Activated CD4-positive, alpha-beta T cell treated with anti-CD3 and anti-CD28 coated beads, Interleukin-10, Interleukin-2, amounts not matched to agents 100 ng/mL and 50 ng/mL, durations not matched to agents 16 hours and 8 hours (primary cell): Measurements from ENCODE around the gene TMEM221.

Source experiments
- DNase-seq: peaks from one replicate; pipeline ENCODE4 v3.0.0-alpha.2; 2020

Gene TMEM221

DNA sequence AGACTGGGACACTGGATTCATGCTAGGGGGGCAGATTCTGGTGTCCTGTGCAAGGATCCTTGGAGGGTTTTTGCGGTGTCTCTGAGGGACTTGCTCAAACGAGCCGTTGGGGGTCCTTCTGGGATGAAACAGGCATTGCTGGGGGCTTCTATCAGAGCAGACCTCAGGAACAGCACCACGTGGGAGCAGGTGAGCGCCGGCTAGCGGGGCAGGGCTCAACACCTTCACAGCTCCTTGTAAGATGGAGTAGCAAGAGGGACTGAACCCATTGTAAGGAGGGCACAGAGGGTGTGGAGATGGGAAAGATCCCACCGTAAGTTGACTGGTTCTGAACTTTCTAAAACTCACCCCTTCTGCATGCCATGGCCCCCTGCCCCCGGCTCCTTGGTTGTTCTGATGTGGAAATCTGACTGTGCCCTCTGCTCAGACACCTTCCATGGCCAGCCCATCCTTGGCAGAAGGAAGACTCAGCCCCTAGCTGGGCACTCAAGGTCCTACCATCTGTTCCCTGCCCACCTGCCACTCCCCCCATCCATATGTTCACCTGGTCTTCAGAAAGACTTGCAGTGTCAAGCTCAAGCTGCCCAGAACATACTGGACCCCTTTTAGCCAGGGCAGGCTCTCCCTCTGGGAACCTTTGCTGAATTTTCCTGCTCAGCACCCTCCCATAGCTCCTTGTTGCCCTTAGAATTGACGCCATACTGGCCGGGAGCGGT, 23.1 kb upstream of the TMEM221 start:
- DNase-seq, result no peak

DNA sequence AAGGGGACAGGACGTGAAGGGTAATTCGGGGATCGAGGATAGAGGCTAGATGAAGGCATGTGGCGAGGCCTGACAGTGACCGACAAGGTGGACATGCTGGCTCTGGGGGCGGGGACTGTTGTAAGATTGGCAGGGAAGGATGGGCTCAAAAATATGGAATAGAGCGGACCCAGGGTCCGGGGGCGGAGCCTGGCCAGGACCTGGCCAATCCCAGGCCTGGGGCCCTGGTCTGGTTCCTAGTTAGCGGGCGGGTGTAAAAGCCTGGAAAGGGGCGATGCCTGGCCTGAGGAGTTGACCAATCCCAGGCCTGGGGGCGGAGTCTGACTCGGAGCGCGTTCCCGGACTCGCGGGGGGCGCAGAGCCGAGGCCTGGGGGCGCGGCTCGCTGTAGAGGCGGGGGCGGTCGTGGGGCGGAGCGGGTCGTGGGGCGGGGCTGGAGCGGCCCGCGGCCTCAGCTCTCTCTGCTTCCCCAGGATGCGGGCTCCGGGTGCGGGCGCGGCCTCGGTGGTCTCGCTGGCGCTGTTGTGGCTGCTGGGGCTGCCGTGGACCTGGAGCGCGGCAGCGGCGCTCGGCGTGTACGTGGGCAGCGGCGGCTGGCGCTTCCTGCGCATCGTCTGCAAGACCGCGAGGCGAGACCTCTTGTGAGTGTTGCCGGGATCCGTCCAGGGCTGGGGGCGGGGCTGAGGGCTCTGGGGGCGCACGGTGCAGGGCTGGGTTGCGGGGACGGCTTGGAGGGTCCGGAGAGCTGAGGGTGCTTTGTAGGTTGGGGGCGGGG, 21.8 kb upstream of the TMEM221 start, which contains the start of gene SLC27A1:
TSS of gene SLC27A1 (plus strand) at position 457 of the 774 bp plus-strand sequence. CDS start at position 474, 17 bp downstream.
- peak; percentile 91 for DNase-seq

DNA sequence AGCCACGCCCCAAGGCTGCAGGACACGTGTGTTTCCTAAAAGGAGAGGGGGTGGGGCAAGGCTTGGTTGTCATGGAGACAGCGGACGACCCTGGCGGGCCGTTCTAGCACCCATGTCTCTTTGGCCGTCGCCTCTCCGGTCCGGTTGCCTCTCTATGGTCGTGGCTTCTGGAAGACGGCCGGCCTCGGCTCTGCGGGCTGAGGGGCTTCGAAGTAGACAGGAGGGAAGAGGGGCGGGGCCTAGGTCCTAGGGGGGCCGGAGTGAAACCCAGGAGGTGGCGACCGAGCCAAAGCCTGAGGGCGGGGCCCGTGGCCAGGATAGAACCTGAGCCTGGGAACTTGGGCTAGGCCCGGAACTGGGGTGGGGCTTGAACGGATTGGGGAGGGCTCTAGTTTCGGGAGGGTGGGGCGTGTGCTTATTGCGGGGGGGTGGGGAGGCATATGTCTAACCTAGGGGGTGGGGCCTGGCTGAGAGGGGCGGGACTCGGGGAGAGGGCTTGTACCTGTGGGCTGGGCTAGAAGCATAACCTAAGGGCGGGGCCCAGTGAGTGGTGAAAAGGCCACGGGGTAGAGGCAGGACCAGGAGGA, 21.1 kb upstream of the TMEM221 start:
- DNase-seq, result peak; percentile 90

DNA sequence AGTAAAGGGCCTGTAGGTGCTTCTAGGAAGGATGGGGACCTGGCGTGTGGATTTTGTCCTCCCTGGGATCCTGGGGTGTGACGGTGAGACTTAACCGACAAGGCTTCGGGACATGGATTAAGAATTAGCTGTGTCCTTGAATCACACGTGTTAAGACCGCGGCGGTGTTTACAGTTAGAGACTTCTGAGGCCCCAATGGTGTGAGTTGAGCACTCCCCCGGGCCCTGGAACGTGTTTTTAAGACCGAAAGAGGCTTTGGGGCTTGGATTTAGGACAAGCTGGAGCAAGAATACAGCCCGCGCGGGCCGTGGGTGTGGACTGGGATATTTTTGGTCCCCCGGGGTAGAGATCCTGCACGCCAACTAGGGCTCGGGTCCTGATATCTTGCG, 20.6 kb upstream of the TMEM221 start:
- DNase-seq, result no peak

DNA sequence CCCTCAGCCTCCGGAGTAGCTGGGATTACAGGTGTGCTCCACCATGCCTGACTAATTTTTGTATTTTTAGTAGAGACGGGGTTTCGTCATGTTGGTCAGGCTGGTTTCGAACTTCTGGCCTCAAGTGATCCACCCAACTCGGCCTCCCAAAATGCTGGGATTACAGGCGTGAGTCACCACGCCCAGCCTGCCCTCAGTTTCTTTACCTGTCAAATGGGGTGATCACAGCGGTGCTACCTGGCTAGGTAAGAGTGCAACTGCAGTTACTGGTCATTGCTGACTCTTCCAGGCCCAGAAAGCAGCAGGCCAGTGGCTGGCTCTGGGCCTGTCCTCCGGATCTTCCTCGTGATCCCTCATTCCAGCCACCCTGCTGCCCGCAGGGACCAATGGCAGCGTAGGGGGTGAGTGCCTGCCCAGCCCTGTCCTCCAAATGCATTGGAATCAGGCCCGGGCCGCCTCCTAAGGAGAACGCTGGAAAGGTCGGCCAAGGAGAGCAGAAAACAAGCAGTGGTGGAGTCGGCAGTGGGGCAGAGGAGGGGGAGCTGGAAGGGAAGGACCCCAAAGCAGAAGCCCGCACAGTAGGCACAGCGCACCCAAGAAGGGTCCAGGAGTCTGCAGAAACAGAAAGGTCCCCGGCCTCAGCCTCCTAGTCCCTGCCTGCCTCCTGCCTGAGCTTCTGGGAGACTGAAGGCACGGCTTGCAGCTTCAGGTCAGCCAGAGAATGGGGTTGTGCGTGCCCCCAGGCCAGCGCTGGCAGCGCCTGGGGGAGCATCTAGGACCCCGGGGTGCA, 20.0 kb upstream of the TMEM221 start:
- no peak for DNase-seq

DNA sequence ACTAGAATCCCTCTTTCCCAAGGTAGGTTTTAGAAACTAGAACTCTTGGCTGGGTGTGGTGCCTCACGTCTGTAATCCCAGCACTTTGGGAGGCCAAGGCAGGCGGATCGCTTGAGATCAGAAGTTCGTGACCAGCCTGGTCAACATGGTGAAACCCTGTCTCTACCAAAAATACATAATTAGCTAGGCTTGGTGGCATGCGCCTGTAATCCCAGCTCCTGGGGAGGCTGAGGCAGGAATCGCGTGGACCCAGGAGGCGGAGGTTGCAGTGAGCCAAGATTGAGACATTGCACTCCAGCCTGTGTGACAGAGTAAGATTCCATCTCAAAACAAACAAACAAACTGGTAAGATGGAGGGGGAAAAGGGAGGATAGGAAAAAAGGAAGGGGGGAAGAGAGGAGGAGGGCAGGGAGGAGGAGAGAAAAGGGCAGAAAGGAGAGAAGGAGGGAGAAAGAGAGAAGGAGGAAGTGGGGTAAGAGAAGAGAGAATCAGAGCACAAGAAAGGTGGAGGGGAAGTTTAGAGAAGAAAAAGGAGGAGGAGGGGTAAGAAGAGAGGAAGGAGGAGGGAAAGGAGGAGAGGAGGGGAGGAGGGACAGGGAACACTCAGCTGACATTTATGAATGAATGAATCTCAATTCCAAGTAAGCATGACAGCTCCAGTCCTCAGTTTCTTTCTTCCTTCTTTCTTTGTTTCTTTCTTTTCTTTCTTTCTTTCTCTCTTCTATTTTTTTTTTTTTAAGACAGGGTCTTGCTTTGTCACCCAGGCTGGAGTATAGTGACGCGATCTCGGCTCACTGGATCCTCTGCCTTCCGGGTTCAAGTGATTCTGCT, 19.2 kb upstream of the TMEM221 start:
- DNase-seq, result no peak

DNA sequence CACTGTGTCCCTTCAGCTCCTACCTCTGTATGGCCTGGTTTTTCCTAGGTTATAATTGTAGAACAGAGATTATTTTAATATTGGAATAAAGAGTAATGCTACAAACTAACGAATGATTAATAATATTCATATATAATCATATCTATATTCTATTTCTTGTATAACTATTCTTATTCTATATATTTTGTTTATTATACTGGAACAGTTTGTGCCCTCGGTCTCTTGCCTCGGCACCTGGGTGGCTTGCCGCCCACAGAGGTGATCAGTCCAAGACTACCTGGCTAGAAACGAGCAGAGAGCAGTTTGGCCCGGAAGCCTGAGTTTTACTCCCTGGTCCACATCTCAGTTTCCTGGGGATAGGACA, 18.0 kb upstream of the TMEM221 start:
- no peak for DNase-seq

DNA sequence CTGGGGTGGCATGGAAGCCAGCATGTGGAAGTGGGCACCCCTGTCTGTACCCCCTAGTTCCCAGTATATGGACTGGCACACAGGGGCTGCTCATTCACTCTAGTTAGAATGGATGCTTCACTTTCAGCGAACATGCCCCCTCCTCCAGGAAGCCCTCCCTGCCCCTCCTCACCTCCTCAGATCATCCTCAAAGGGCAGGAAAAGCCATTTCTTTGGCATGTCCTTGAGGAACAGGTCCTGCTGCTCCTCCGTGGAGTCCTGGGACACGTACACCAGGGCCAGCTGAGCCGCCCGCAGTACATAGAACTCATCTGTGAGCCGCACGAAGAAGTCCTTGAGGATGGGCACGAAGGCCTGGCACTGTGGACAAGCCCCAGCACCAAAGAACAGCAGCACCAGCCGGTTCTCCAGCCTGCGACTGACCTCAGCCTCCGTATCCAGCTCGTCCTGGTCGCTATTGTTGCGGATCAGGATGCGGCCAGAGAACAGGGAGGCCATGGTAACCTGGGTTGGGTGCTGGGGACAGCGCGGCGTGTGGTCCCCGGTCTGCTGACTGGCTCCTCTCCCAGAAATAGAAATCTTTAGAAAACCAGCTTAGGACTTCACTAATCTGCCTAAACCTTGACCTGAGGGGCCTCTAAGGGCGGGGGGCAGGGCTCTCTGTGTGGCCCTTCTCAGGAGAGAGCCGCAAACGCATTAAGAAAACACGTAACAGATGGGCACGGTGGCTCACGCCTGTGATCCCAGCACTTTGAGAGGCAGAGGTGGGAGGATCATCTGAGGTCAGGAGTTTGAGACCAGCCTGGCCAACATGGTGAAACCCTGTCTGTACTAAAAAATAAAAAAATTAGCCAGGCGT, 12.1 kb upstream of the TMEM221 start, which contains the start of gene NXNL1:
TSS of gene NXNL1 (minus strand) at position 555 of the 859 bp plus-strand sequence. CDS start at position 498, 57 bp downstream.
- DNase-seq, result no peak

DNA sequence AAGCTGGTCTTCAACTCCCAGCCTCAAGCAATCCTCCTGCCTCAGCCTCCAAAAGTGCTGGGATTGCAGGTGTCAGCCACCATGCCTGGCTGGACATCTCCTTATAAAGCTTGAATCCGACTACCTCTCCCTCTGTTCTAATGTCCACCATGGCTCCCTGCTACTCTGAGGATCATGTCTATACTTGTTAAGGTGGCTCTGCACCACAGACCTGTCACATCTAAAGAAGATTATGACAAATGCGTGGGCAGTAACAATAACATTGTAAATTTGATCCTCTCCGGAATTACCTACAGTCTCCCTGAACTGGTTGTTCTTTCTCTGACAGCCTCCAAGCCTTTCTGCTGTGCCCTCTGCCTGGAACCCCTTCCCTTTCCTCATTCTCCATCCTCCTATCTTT, 10.5 kb upstream of the TMEM221 start:
- no peak for DNase-seq

DNA sequence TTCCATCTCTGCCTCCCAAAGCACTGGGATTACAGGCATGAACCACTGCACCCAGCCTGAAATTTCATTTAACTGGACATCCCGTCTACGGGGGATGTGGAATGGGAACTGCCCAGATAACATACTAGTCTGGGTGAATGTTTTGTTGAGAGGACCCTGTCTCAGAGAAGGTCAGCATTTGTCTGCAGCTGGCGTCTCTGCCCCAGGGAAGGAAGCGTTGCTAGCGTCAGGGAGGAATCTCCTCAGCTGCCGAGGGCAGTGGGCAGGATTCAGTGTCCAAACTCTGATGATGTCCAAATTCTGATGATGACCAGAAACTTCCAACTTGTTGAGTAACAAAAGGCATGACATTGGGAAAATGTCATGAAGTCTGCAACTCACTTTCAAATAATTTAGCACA, 9.1 kb upstream of the TMEM221 start:
- no peak for DNase-seq

DNA sequence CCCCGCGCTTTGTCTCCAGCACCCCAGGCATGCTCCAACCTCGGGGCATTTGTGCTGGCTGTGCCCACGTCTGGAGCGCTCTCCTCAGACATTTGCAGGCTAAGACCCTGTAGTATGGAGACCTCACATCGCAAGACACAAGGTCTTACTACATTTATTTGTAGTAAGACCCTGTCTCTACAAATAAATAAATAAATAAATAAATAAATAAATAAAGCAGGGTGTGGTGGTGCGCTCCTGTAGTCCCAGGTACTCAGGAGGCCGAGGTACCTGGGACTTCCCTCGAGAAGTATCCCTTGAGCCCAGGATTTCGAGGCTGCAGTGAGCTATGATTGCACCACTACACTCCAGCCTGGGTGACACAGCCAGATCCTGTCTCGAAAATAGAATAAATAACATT, 7.7 kb upstream of the TMEM221 start:
- no peak for DNase-seq

DNA sequence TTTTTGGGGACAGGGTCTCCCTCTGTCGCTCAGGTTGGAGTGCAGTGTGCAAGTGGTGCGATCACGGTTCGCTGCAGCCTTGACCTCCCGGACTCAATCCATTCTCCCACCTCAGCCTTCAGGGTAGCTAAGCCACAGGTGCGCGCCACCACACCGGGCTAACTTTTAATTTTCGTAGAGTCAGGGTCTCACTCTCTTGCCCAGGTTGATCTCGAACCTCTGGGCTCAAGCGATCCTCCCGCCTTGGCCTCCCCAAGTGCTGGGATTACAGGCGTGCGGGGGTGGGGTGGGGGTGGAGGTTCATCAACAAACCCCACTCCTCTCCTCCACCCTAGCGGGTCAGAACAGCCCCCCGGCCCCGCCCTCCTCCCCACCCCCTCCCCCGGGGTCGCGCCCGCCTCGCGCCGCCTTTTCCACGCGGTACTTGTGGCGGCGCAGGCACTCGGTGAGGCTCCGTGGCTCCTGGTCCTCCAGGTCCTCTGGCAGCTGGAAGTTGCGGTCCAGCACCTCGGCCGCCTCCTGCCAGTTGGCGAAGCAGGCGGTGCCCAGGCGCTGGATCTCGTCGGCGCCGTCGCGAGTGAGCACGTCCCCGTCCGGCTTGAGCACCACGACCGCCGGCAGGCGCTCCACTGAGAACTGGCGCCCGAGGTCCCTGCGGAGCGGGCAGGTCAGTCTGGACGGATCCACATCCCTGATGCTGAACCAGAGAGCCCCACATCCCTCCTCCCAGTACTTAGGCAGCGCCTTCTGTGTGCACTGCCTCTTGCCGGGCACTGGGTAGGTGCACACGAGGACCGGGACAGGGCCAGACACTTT, 7.0 kb upstream of the TMEM221 start:
- no peak for DNase-seq

DNA sequence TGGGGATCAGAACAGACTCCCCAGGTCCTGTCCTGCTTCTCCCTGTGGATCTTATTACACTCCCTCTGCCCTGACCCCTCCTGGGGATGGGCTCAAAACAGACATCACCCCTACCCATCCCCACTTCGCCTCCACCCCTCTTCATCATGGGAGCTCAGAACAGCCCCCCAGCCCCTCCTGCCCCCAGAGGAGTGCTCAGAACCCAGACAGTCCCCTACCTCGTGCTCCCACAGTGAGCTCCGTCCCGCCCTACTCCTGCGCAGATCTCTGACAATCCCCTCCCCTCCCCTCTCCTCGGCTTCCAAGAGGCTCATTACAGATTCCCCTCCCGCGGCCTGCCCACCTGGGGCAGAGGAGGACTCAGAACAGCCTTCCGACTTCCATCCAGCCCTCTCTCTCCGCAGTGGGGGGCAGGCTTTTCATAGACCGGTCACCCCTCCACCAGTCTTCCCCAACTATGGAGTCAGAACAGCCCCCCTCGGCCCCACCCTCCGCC, 6.2 kb upstream of the TMEM221 start:
- DNase-seq, result no peak

DNA sequence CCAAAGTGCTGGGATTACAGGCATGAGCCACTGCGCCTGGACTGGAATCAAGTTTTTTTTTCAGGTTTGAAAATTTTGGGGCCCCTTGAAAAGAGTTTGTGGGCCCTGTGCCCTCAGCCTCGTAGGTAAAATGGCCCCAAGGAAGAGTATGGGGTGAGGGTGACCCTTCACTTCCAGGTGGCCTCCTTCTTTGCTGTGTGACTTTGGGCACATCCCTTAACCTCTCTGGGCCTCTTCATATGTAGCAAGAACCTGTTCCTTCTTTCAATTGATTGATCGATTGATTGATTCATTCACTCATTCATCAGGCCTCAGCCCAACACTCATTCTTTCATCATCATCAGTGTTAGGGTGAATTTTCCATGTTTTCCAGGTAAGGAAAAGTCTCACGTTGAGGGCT, 3.4 kb upstream of the TMEM221 start:
- no peak for DNase-seq

DNA sequence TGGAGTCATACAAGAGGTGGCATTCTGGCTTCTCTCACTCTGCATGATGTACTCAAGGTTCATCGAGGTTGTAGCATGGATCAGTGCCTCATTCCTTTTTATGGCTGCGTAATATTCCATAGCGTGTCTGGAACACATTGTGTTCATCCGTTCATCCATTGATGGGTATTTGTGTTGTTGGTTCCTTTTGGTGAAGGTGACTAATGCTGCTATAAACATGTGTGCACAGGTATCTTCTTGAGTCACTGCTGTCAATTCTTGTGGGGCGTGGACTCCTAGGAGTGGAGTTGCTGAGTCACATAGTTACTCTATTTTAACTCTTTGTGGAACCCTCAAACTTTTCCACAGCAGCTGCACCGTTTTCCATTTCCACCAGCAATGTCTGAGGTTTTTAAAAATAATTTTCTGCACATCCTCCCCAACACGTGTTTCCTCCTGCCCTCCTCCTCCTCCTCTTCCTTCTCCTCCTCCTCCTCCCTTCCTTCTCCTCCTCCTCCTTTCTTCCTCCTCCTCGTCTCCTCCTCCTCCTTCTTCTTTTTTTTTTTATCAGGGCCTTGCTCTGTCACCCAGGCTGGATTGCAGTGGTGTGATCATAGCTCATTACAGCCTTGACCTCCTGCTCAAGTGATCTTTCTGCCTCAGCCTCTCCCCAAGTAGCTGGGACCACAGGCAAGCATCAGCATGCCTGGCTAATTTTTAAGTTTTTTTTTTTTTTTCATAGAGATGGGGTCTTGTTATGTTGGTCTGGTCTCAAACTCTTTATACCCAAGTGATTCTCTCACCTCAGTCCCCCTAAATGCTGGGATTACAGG, 2.0 kb upstream of the TMEM221 start:
- DNase-seq, result peak; percentile 84

DNA sequence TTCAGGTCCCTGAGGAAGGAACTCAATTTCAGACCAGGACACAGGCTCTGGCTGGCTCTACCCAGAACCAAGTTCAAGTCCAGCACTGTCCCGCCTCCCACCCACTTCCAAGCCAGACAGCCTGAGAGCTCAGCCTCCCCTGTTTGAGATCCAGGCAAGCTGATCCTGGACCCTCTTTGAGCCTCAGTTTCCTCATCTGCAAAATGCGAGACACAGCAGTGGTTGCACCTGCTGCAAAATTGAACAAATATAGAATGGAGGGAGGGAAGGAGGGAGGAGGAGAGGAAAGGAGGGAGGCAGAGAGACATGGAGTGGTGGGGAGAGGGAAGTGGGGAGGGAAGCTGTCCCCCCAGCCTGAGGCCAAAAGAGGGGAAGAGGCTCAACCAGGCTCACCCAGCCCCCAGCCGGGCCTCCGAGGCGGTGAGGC, 751 bp downstream of the TMEM221 start:
- DNase-seq, result no peak

DNA sequence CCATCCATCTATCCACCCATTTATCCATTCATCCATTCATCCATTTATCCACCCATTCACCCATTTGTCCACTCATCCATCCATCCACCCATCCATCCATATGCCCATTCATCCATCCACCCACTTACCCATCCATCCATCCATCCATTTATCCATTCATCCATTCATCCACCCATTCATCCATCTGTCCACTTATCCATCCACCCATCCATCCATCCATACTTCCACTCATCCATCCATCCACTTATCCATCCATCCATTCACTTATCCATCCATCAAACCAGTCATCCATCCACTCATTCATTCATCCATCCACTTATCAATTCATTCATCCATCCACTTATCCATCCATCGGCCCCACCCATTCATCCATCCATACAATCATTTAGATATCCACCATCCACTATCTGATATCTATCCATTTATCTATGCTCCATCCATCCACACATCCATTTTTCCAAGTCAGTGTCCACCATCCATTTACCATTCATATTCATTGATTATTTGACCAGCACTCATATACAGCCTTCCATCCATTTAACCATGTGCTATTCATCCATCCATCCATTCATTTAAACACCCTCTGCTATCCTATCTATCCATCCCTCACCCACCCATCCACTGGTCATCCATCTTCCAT, 2.8 kb downstream of the TMEM221 start:
- no peak for DNase-seq

DNA sequence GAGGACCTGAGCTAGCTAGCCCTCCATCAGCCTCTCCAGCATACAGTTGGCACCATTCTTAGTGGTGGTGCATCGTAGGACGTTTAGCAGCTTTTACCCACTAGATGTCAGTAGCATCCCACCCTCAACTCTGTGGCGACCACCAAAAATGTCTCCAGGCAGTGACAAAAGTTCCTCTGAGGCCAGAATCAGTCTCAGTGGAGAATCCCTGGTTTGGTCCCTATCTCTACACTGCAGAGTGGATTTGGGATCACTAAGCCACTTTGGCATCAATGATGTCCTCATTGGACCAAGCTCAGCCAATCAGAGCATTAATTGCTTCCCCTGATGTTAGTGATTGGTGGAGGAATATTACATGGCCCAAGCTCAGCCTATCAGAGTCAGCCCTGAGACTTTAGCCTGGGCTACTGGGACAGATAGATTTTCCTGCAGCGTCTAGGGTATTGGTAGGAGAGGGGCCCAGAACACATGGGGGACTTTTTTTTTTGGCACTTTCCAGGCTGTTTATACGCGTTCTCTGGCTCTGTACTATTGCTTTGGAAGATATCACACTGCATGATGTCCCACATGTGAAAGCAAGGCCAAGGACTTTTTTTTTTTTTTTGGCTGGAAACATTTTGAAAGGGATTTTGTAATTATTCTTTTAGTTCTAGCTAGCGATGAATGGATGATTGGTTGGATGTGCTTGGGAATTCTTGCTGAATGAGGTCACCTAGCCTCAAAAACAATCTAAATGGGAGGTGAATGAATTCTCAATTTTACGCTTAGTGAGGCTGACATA, 7.0 kb downstream of the TMEM221 start:
- DNase-seq, result peak; percentile 30
